Mesodermal cell (in vitro differentiated cells): ENCODE data around the gene BDKRB2.

ENCODE experiments used
- H3K27ac ChIP-seq: 2 replicates; pipeline ENCODE4 v1.7.0; 2013; ENCODE audit warnings: mild to moderate bottlenecking, low read depth, low read length, moderate library complexity; ENCODE audit not compliant: severe bottlenecking
- H3K36me3 ChIP-seq: 2 replicates; pipeline ENCODE4 v1.7.1; 2013; ENCODE audit warnings: mild to moderate bottlenecking, low read length, moderate library complexity; ENCODE audit not compliant: control insufficient read depth, insufficient read depth
- H3K4me1 ChIP-seq: one replicate; pipeline ENCODE4 v1.7.1; 2013; ENCODE audit warnings: mild to moderate bottlenecking, low read length; ENCODE audit not compliant: insufficient read depth, control insufficient read depth, poor library complexity, severe bottlenecking
- H3K4me3 ChIP-seq: 2 replicates; pipeline ENCODE4 v1.7.0; 2013; ENCODE audit warnings: low read length, control low read depth, mild to moderate bottlenecking; ENCODE audit not compliant: insufficient read depth, poor library complexity, severe bottlenecking; ENCODE audit errors: extremely low read depth
- H3K9me3 ChIP-seq: 2 replicates; pipeline ENCODE4 v1.7.1; 2013; ENCODE audit warnings: mild to moderate bottlenecking, low read length, moderate library complexity; ENCODE audit not compliant: control insufficient read depth
- WGBS, 2 experiments: methylation state at CpG; one replicate each; pipeline ENCODE4 v1.1.5; 2013; ENCODE audit warnings: missing lambda C conversion rate in 2 of 2; ENCODE audit not compliant: insufficient coverage in 2 of 2; 5-methylcytosine and 5-hydroxymethylcytosine counted together

Gene BDKRB2

GRCh38 chr14:96201965-96202364 is 2.7 kb upstream of the BDKRB2 start:
- H3K27ac ChIP-seq = no peak overlapping the region
- H3K4me1 ChIP-seq = peaks cover 35% of the 10 kb centered on the region
- WGBS, 2 experiments = 79 to 82% methylated on average over 9 to 10 of the region's 10 CpGs
- H3K9me3 ChIP-seq = no peaks in the 10 kb centered on the region
- H3K4me3 ChIP-seq = no peak overlapping the region
- no peaks in the 10 kb centered on the region for H3K36me3 ChIP-seq

- WGBS, 2 experiments = 87% methylated on average over 10 of the region's 11 CpGs
- H3K9me3 ChIP-seq = no peaks in the 10 kb centered on the region
- H3K36me3 ChIP-seq = no peaks in the 10 kb centered on the region
- H3K27ac ChIP-seq = no peak overlapping the region
- H3K4me3 ChIP-seq = no peak overlapping the region
- H3K4me1 ChIP-seq = peaks cover 32% of the 10 kb centered on the region
These were observed 2.1 kb upstream of the BDKRB2 start for GRCh38 chr14:96202441-96203094.

DNA sequence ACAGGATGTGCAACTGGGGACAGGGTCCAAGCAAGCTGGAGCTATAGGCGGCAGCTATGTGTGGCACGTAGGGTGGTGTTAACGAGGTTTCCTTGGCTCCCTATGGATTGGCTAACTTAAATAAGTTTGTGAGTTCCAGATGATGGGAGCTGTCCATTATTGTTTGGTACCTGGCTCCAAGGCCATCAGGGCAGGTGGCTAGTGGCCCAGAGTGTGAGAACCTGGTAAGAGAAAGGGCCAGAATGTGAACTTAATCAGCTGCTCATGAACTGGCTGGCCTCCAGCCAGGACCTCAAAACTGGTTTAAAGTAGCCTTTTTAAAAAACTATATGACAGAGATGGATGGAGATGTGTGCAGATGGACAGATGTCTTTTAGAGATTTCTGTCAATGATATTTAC is 1.5 kb upstream of the BDKRB2 start:
- no peaks in the 10 kb centered on the region for H3K36me3 ChIP-seq
- H3K4me1 ChIP-seq = peaks cover 27% of the 10 kb centered on the region
- H3K4me3 ChIP-seq = no peak overlapping the region
- H3K9me3 ChIP-seq = no peaks in the 10 kb centered on the region
- WGBS, 2 experiments = 97 to 100% methylated on average over 3 of the region's 3 CpGs
- H3K27ac ChIP-seq = no peak overlapping the region

GRCh38 chr14:96203635-96204034 is 1.0 kb upstream of the BDKRB2 start:
- Histone ChIP-seq H3K27ac (no peak overlapping the region), H3K4me1 (peaks cover 21% of the 10 kb centered on the region), H3K9me3 (no peaks in the 10 kb centered on the region), H3K4me3 (no peak overlapping the region), H3K36me3 (no peaks in the 10 kb centered on the region)
- WGBS, 2 experiments = 100% methylated on average over 1 of the region's 1 CpG; no CpG with 5 or more reads in 1 of the 2 experiments

GRCh38 chr14:96205059-96205977 is 679 bp downstream of the BDKRB2 start:
- Histone ChIP-seq H3K36me3 (no peaks in the 10 kb centered on the region), H3K9me3 (no peaks in the 10 kb centered on the region), H3K27ac (no peak overlapping the region), H3K4me3 (peak overlapping the region; percentile 40), H3K4me1 (peaks cover 15% of the 10 kb centered on the region)
- WGBS, 2 experiments = 36 to 43% methylated on average over 13 to 16 of the region's 21 CpGs

- Histone ChIP-seq H3K27ac (no peak overlapping the region), H3K4me3 (no peak overlapping the region)
These were observed 1.3 kb downstream of the BDKRB2 start for GRCh38 chr14:96205978-96206360.

DNA sequence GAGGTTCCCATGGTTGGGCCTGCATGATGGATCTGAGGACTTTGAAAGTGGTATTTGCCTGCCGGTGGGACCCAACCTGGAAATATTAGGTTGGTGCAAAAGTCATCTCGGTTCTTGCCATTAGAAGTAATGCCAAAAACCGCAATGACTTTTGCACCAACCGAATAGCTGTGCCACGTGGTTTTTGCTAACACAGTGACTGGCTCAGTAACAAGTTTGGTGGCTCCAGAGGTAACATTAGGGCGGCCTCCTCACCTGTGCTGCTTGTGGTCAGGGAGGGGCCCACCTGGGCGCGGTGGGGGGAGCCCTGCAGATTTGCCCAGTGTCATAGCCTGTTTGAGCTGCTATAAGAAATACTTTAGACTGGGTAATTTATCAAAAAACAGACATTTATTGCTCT is 1.8 kb downstream of the BDKRB2 start:
- Histone ChIP-seq H3K27ac (no peak overlapping the region), H3K4me1 (peaks cover 15% of the 10 kb centered on the region), H3K9me3 (peaks cover 2% of the 10 kb centered on the region), H3K36me3 (no peaks in the 10 kb centered on the region), H3K4me3 (no peak overlapping the region)
- WGBS, 2 experiments = 84 to 89% methylated on average over 6 to 8 of the region's 8 CpGs

More at GRCh38 chr14:96205978-96206360, 1.3 kb downstream of the BDKRB2 start:
- 78 to 81% methylated on average over 4 of the region's 6 CpGs for WGBS, 2 experiments
- Histone ChIP-seq H3K9me3 (no peaks in the 10 kb centered on the region), H3K4me1 (peaks cover 15% of the 10 kb centered on the region), H3K36me3 (no peaks in the 10 kb centered on the region)

GRCh38 chr14:96207686-96208085 is 3.0 kb downstream of the BDKRB2 start:
- H3K36me3 ChIP-seq = no peaks in the 10 kb centered on the region
- peaks cover 10% of the 10 kb centered on the region for H3K9me3 ChIP-seq
- no peak overlapping the region for H3K27ac ChIP-seq
- peaks cover 15% of the 10 kb centered on the region for H3K4me1 ChIP-seq
- 92 to 100% methylated on average over 5 of the region's 5 CpGs for WGBS, 2 experiments
- H3K4me3 ChIP-seq = no peak overlapping the region

GRCh38 chr14:96208739-96209138 is 4.1 kb downstream of the BDKRB2 start:
- 95 to 99% methylated on average over 11 to 12 of the region's 12 CpGs for whole genome bisulfite sequencing, 2 experiments
- Histone ChIP-seq H3K9me3 (peaks cover 10% of the 10 kb centered on the region), H3K27ac (no peak overlapping the region), H3K36me3 (no peaks in the 10 kb centered on the region), H3K4me1 (peaks cover 15% of the 10 kb centered on the region), H3K4me3 (no peak overlapping the region)

- H3K9me3 ChIP-seq = peaks cover 10% of the 10 kb centered on the region
- no peaks in the 10 kb centered on the region for H3K36me3 ChIP-seq
- H3K27ac ChIP-seq = no peak overlapping the region
- H3K4me3 ChIP-seq = no peak overlapping the region
- no peaks in the 10 kb centered on the region for H3K4me1 ChIP-seq
These were observed 7.5 kb downstream of the BDKRB2 start for GRCh38 chr14:96212140-96212539.

- WGBS, 2 experiments = 90 to 93% methylated on average over 3 of the region's 4 CpGs
- Histone ChIP-seq H3K4me3 (no peak overlapping the region), H3K9me3 (peaks cover 10% of the 10 kb centered on the region), H3K36me3 (no peaks in the 10 kb centered on the region), H3K27ac (no peak overlapping the region), H3K4me1 (no peaks in the 10 kb centered on the region)
These were observed 8.3 kb downstream of the BDKRB2 start for GRCh38 chr14:96212896-96213295.
